Measurements from ENCODE around the gene DMRTC2.

Gene DMRTC2

DNA sequence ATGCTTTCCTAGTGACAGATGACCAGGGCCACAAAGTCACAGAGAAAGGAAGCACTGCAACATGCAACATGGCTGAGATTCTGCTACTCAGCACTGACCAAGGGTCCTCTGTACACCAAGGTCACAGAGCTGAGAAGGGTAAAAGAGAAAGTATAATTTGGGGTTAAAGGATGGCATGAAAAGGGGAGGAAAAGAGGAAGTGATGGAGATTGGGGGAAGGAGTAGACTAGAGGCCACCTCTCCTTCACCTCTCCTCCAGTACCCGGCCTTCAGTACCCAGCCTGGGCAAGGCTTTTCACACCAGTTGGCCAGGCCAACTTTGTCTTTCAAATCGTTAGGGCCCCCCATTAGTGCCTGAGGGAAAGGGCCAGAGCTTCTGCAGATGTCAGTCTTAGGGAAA is 8.9 kb downstream of the DMRTC2 start:
- TF ChIP-seq, protein P1, sequence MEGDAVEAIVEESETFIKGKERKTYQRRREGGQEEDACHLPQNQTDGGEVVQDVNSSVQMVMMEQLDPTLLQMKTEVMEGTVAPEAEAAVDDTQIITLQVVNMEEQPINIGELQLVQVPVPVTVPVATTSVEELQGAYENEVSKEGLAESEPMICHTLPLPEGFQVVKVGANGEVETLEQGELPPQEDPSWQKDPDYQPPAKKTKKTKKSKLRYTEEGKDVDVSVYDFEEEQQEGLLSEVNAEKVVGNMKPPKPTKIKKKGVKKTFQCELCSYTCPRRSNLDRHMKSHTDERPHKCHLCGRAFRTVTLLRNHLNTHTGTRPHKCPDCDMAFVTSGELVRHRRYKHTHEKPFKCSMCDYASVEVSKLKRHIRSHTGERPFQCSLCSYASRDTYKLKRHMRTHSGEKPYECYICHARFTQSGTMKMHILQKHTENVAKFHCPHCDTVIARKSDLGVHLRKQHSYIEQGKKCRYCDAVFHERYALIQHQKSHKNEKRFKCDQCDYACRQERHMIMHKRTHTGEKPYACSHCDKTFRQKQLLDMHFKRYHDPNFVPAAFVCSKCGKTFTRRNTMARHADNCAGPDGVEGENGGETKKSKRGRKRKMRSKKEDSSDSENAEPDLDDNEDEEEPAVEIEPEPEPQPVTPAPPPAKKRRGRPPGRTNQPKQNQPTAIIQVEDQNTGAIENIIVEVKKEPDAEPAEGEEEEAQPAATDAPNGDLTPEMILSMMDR (IDR thresholded peaks at IDR 0.05; ENCODE audit: low read depth, low read length) = no peak
- DNase-seq (ENCODE audit: extremely low read depth, low read depth) = no peak

DNA sequence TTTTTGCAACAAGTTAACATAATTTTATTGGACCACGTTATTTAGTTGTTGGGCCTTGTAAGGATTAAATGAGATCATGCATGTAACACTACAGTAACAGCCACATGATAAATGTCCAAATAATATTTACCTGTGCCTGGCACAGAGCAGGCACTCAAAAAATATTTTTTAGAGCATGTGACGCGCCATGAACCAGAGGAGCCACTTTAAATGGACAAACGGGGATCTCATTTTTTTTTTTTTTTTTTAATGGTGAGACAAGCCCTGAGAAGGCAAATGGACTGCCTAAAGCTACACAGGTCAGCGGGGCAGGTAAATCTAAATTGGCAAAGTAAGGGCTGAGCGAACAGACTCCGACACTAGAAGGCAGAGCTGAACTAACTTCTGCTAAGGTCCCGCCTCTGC is 14.4 kb downstream of the DMRTC2 start:
- TF ChIP-seq, protein P1 (IDR thresholded peaks at IDR 0.05; ENCODE audit: low read depth, low read length) = no peak
- no peak for DNase-seq (ENCODE audit: extremely low read depth, low read depth)

DNA sequence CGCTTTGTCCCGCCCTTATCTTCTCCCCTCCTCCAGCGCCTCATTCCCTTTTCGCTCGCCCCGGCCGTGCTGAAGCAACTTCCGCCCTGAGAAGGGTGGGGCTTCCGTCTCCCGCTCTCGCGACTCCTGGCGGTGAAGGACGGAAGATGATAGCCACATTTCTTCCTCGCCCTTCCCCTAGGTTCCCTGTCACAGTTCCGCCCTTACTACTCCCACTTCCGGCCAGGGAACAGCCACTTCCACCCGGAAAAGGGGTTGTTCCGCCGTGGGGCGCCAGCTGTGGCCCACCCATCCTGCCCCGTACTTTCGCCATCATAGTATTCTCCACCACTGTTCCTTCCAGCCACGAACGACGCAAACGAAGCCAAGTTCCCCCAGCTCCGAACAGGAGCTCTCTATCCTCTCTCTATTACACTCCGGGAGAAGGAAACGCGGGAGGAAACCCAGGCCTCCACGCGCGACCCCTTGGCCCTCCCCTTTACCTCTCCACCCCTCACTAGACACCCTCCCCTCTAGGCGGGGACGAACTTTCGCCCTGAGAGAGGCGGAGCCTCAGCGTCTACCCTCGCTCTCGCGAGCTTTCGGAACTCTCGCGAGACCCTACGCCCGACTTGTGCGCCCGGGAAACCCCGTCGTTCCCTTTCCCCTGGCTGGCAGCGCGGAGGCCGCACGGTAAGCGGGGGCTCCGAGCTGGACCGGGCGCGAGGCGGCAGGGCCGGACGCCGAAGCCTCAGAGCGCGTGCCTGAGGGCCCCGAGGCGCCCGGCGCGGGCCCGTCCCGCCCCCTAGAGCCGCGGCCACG is 15.0 kb downstream of the DMRTC2 start, which contains the start of gene RPS19:
RPS19 (plus strand) TSS at position 638 of the 801 bp plus-strand sequence. CDS start 520 bp downstream, outside the sequence.
- TF ChIP-seq, protein P1 (IDR thresholded peaks at IDR 0.05; ENCODE audit: low read depth, low read length) = peak; percentile 50
- DNase-seq (ENCODE audit: extremely low read depth, low read depth) = peak; percentile 97

DNA sequence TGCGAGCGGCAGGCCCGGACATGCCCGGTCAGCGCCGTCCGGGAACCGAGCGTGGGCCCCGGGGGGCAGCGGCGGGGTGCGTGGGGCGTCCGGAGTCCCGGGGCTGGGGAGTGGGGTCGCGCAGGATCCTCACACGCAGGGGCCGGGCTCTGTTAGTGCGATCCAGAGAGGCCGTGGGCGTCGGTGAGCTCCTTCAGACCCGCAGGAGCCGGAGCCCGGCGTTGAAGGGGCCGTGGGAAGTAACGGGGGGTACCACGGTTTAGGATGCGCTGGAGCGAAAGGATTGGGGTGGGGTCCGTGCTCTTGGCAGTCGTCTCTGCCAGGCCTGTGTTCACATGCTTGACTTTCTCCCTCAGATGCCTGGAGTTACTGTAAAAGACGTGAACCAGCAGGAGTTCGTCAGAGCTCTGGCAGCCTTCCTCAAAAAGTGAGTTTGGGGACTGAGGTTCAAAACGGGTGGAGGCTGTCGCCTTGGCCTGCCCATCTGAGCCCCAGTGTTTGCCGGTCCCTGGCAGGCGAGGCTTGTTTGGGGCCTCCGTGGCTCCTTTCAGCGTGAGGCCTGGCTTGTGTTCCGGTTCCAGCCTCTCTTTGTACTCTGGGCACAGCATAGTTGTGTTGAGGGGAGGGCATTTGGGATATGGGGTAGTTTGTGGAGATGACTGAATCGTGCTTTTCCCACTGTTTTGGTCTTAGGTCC is 15.7 kb downstream of the DMRTC2 start:
- no peak for DNase-seq (ENCODE audit: extremely low read depth, low read depth)

DNA sequence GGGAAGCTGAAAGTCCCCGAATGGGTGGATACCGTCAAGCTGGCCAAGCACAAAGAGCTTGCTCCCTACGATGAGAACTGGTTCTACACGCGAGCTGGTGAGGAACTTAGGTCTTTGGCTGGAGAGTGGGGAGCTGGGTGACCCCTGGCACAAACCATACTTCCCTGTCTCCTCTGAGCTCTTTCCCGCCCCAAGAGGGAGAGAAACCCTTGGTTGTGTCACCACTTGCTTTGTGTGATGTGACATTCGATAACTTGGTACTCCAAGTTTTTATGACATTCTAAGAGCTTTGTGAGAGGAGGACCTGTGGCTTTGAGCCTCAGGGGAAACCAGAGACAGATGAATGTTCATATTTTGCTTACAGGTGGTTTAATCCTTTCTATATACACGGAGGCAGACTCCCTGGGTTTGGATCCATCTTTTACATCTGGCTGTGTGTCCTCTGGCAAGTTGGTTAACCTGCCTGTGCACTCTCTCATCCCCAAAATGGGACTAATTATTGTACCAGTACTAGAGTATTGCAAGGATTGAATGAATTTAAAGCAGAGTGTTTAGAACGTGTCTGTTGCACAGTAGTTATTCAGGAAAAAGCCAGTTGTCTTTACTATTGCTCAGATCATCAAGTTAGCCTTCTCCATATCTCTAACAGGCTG is 16.4 kb downstream of the DMRTC2 start:
- DNase-seq (ENCODE audit: extremely low read depth, low read depth) = no peak
- TF ChIP-seq, protein P1 (IDR thresholded peaks at IDR 0.05; ENCODE audit: low read depth, low read length) = no peak

More for the DNA sequence above, 15.7 kb downstream of the DMRTC2 start:
- TF ChIP-seq, protein P1 (IDR thresholded peaks at IDR 0.05; ENCODE audit: low read depth, low read length) = no peak

DNA sequence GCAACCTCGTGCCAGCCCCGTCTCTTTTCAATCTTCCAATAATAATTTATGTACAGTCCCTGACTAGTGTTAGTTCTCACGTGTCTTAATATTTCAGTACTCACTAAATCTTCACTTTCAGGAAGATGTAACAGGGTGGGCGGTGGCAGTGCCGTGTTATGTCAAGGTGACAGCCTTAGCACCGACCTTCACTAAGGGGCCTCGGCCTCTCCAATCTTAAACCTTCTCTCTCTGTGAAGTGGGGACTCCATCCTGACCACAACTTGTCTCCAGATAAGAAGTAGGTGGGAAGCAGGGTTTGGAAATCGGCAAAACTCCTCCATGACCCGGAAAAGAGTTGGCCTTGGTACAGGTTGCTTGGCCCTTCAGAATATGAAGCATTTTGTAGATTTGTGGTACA is 17.0 kb downstream of the DMRTC2 start:
- DNase-seq (ENCODE audit: extremely low read depth, low read depth) = no peak
- TF ChIP-seq, protein P1 (IDR thresholded peaks at IDR 0.05; ENCODE audit: low read depth, low read length) = no peak

Measured in AG09319 (cell line).